ENCODE results near the gene DOCK9.

DNA sequence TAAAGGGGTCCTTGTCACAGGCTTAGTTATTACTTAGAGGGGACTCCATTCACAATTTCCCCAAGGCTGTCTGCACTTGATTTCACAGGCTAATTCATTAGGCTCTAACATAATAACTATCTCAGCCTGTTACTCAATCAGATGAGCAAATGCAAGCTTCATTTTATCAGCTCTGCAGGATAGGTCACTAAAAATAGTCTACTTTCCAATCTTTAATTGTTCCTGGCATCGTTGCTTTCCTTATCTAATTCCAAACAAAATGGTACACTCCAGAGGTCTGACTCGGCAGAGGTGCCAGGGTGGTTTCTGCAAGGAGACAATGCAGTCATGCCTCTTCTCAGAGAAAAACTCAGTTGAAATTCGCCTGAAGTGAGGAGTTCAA, 155.6 kb downstream of the DOCK9 start:
- TF ChIP-seq, protein P1, sequence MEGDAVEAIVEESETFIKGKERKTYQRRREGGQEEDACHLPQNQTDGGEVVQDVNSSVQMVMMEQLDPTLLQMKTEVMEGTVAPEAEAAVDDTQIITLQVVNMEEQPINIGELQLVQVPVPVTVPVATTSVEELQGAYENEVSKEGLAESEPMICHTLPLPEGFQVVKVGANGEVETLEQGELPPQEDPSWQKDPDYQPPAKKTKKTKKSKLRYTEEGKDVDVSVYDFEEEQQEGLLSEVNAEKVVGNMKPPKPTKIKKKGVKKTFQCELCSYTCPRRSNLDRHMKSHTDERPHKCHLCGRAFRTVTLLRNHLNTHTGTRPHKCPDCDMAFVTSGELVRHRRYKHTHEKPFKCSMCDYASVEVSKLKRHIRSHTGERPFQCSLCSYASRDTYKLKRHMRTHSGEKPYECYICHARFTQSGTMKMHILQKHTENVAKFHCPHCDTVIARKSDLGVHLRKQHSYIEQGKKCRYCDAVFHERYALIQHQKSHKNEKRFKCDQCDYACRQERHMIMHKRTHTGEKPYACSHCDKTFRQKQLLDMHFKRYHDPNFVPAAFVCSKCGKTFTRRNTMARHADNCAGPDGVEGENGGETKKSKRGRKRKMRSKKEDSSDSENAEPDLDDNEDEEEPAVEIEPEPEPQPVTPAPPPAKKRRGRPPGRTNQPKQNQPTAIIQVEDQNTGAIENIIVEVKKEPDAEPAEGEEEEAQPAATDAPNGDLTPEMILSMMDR (IDR thresholded peaks at IDR 0.05) = no peak
- TF ChIP-seq SMC3 (IDR thresholded peaks at IDR 0.05; ENCODE audit: low read depth, low read length) (no peak), TAF1 (IDR thresholded peaks at IDR 0.05; ENCODE audit: borderline replicate concordance, low read depth, low read length) (no peak), IRF3 (IDR thresholded peaks at IDR 0.05; ENCODE audit: low read depth, low read length) (no peak), RXRA (IDR thresholded peaks at IDR 0.05; ENCODE audit: borderline replicate concordance, low read depth) (no peak)
- TF ChIP-seq, protein P2, sequence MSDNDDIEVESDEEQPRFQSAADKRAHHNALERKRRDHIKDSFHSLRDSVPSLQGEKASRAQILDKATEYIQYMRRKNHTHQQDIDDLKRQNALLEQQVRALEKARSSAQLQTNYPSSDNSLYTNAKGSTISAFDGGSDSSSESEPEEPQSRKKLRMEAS (IDR thresholded peaks at IDR 0.05; ENCODE audit: low read depth) = no peak

All from SK-N-SH (cell line).